GM18909 (cell line): Measurements from ENCODE around the gene SPOCK2.
"Not testable (repeated sequence)": the region's sequence is repeated elsewhere in the genome, so short reads cannot be mapped to it uniquely, and the experiment has no call there.

Experiments
- ATAC-seq: cut with Tn5 transposase; IDR thresholded peaks from one replicate; pipeline ENCODE4 v1.9.1; 2021; ENCODE audit warnings: mild to moderate bottlenecking; ENCODE audit not compliant: unreplicated experiment, poor library complexity

SPOCK2 gene

GRCh38 chr10:72037266-72037665 is 51.1 kb downstream of the SPOCK2 start:
- ATAC-seq, result no peak

GRCh38 chr10:72035252-72035887 is 53.0 kb downstream of the SPOCK2 start:
- no peak for ATAC-seq

- ATAC-seq, result no peak
Measured at GRCh38 chr10:72034761-72035160, 53.6 kb downstream of the SPOCK2 start.

- no peak for ATAC-seq
Measured at GRCh38 chr10:72034040-72034499, 54.3 kb downstream of the SPOCK2 start.

GRCh38 chr10:72032409-72033162 is 55.8 kb downstream of the SPOCK2 start:
- ATAC-seq, result not testable (repeated sequence)

GRCh38 chr10:72031706-72032105 is 56.6 kb downstream of the SPOCK2 start:
- no peak for ATAC-seq

- no peak for ATAC-seq
Measured at GRCh38 chr10:72030762-72031543, 57.4 kb downstream of the SPOCK2 start.

GRCh38 chr10:72029414-72029813 is 58.9 kb downstream of the SPOCK2 start:
- ATAC-seq, result no peak

GRCh38 chr10:72027498-72027897 is 60.9 kb downstream of the SPOCK2 start:
- no peak for ATAC-seq

GRCh38 chr10:72026278-72027111 is 61.9 kb downstream of the SPOCK2 start:
- ATAC-seq, result no peak

- ATAC-seq, result no peak
Measured at GRCh38 chr10:72025832-72026231, 62.5 kb downstream of the SPOCK2 start.

- no peak for ATAC-seq
Measured at GRCh38 chr10:72025400-72025799, 63.0 kb downstream of the SPOCK2 start.

GRCh38 chr10:72024596-72024995 is 63.8 kb downstream of the SPOCK2 start:
- ATAC-seq, result no peak

GRCh38 chr10:72022228-72022627 is 66.1 kb downstream of the SPOCK2 start:
- ATAC-seq, result no peak

GRCh38 chr10:72020914-72021809 is 67.2 kb downstream of the SPOCK2 start:
- ATAC-seq, result no peak

GRCh38 chr10:72019085-72019876 is 69.1 kb downstream of the SPOCK2 start:
- no peak for ATAC-seq

GRCh38 chr10:72016608-72017300 is 71.6 kb downstream of the SPOCK2 start:
- no peak for ATAC-seq

GRCh38 chr10:72015841-72016240 is 72.5 kb downstream of the SPOCK2 start:
- ATAC-seq, result no peak
